ENCODE data around the gene GREB1L. TPM values are rescaled to one million over a fixed set of nuclear protein-coding genes. Genes with fewer than 3 reads are reported as not detected.

The GREB1L gene
- total RNA-seq, 6 experiments from 2014 or later = 3.1 to 7.9 (median 5.7) TPM

GRCh38 chr18:21361307-21361880 lies 119.4 kb downstream of the GREB1L start:
- H3K4me1 ChIP-seq = no peaks in the 10 kb centered on the region
- no peak overlapping the region for H3K27ac ChIP-seq
- H3K36me3 ChIP-seq = no peaks in the 10 kb centered on the region
- no peak overlapping the region for H3K4me3 ChIP-seq
- ATAC-seq (no peak), DNase-seq (no peak)
- TF ChIP-seq CTCF (IDR thresholded peaks at IDR 0.05) (no peak), POLR2A (IDR thresholded peaks at IDR 0.05) (no peak)
- no peaks in the 10 kb centered on the region for H3K27me3 ChIP-seq
- no peaks in the 10 kb centered on the region for H3K9me3 ChIP-seq
- intact Hi-C loops (cut with DNase I) = no loop called here

GRCh38 chr18:21362831-21363230 lies 120.8 kb downstream of the GREB1L start:
- no peaks in the 10 kb centered on the region for H3K27me3 ChIP-seq
- DNase-seq (no peak), ATAC-seq (no peak)
- H3K4me3 ChIP-seq = no peak overlapping the region
- no peaks in the 10 kb centered on the region for H3K4me1 ChIP-seq
- 54% methylated on average over 1 of the region's 1 CpG for WGBS (ENCODE audit: insufficient coverage, low coverage, low lambda C conversion rate, missing lambda C conversion rate)
- TF ChIP-seq POLR2A (IDR thresholded peaks at IDR 0.05) = no peak
- TF ChIP-seq CTCF (IDR thresholded peaks at IDR 0.05) = no peak
- intact Hi-C loops (cut with DNase I) = no loop called here
- H3K27ac ChIP-seq = no peak overlapping the region
- H3K36me3 ChIP-seq = no peaks in the 10 kb centered on the region
- H3K9me3 ChIP-seq = no peaks in the 10 kb centered on the region

- intact Hi-C loops (cut with DNase I) = no loop called here
- Histone ChIP-seq H3K4me1 (no peaks in the 10 kb centered on the region), H3K27me3 (no peaks in the 10 kb centered on the region), H3K36me3 (no peaks in the 10 kb centered on the region), H3K9me3 (no peaks in the 10 kb centered on the region), H3K27ac (no peak overlapping the region), H3K4me3 (no peak overlapping the region)
- DNase-seq (no peak), ATAC-seq (no peak)
- TF ChIP-seq CTCF (IDR thresholded peaks at IDR 0.05) (no peak), POLR2A (IDR thresholded peaks at IDR 0.05) (no peak)
- 13% methylated on average over 1 of the region's 1 CpG for WGBS (ENCODE audit: insufficient coverage, low coverage, low lambda C conversion rate, missing lambda C conversion rate)
Measured at GRCh38 chr18:21363348-21363747, 121.3 kb downstream of the GREB1L start.

GRCh38 chr18:21364471-21364870 lies 122.4 kb downstream of the GREB1L start:
- H3K9me3 ChIP-seq = no peaks in the 10 kb centered on the region
- intact Hi-C loops (cut with DNase I) = no loop called here
- H3K36me3 ChIP-seq = no peaks in the 10 kb centered on the region
- no peak overlapping the region for H3K4me3 ChIP-seq
- H3K27ac ChIP-seq = no peak overlapping the region
- WGBS (ENCODE audit: insufficient coverage, low coverage, low lambda C conversion rate, missing lambda C conversion rate) = 59% methylated on average over 2 of the region's 2 CpGs
- ATAC-seq = no peak
- no peaks in the 10 kb centered on the region for H3K27me3 ChIP-seq
- DNase-seq = no peak
- no peaks in the 10 kb centered on the region for H3K4me1 ChIP-seq
- no peak for TF ChIP-seq CTCF (IDR thresholded peaks at IDR 0.05)
- TF ChIP-seq POLR2A (IDR thresholded peaks at IDR 0.05) = no peak

GRCh38 chr18:21366896-21367295 lies 124.9 kb downstream of the GREB1L start:
- DNase-seq = no peak
- ATAC-seq = no peak
- WGBS (ENCODE audit: insufficient coverage, low coverage, low lambda C conversion rate, missing lambda C conversion rate) = 88% methylated on average over 2 of the region's 2 CpGs

More at GRCh38 chr18:21366896-21367295, 124.9 kb downstream of the GREB1L start:
- Histone ChIP-seq H3K4me1 (no peaks in the 10 kb centered on the region), H3K4me3 (no peak overlapping the region), H3K27ac (no peak overlapping the region), H3K9me3 (no peaks in the 10 kb centered on the region), H3K27me3 (no peaks in the 10 kb centered on the region), H3K36me3 (no peaks in the 10 kb centered on the region)
- no peak for TF ChIP-seq CTCF (IDR thresholded peaks at IDR 0.05)
- TF ChIP-seq POLR2A (IDR thresholded peaks at IDR 0.05) = no peak
- intact Hi-C loops (cut with DNase I) = no loop called here

Data from right lobe of liver (tissue), 6 donors.